Adipocyte (in vitro differentiated cells): ENCODE measurements around the gene BICRAL.
"Not testable (repeated sequence)": the region's sequence is repeated elsewhere in the genome, so short reads cannot be mapped to it uniquely, and the experiment has no call there.

Experiments
- DNase-seq: peaks from one replicate; pipeline ENCODE4 v3.0.0-alpha.2; 2015; ENCODE audit warnings: low read depth
- H3K27me3 ChIP-seq: replicated peaks from 2 replicates; pipeline ENCODE4 v1.7.0; 2013; ENCODE audit warnings: mild to moderate bottlenecking, low read length, moderate library complexity; ENCODE audit not compliant: control insufficient read depth, insufficient read depth
- H3K36me3 ChIP-seq: 2 replicates; pipeline ENCODE4 v1.7.0; 2013; ENCODE audit warnings: low read length, mild to moderate bottlenecking, moderate library complexity; ENCODE audit not compliant: control insufficient read depth, insufficient read depth, severe bottlenecking
- H3K4me1 ChIP-seq: 2 replicates; pipeline ENCODE4 v1.7.0; 2013; ENCODE audit warnings: mild to moderate bottlenecking, low read length, moderate library complexity; ENCODE audit not compliant: control insufficient read depth, insufficient read depth
- H3K4me3 ChIP-seq: 2 replicates; pipeline ENCODE4 v1.7.0; 2013; ENCODE audit warnings: mild to moderate bottlenecking, low read length, moderate library complexity
- H3K9ac ChIP-seq: 2 replicates; pipeline ENCODE4 v1.7.0; 2013; ENCODE audit warnings: mild to moderate bottlenecking, low read length, moderate library complexity
- H3K9me3 ChIP-seq: 2 replicates; pipeline ENCODE4 v1.7.0; 2013; ENCODE audit warnings: mild to moderate bottlenecking, low read length, moderate library complexity; ENCODE audit not compliant: control insufficient read depth

The BICRAL gene

DNA sequence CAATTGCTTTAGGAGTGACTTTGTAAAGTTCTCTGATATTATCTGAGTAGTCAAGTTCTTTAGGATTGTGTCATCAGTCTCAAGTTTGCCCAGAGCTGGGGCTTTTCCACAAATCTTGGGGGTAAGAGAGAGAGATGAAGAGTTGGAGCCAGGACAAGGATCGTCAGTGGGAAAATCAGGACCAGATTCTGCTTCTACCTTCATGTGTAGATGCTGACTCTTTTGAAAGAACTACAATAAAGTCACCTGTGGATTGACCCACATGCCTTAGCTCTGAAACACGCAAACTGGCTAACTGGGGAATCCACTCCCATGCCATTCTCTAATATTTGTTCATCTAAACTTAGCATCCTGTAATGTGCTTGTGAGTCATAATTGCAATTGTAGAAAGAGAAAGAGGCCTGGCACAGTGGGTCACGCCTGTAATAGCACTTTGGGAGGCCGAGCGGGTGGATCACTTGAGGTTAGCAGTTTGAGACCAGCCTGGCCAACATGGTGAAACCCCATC is 15.6 kb upstream of the BICRAL start:
- H3K9me3 ChIP-seq: no peaks in the 10 kb centered on the region
- no peaks in the 10 kb centered on the region for H3K36me3 ChIP-seq
- peak; percentile 70 for DNase-seq
- H3K4me3 ChIP-seq: no peak overlapping the region
- no peaks in the 10 kb centered on the region for H3K27me3 ChIP-seq
- H3K4me1 ChIP-seq: peaks cover 14% of the 10 kb centered on the region
- H3K9ac ChIP-seq: no peak overlapping the region

DNA sequence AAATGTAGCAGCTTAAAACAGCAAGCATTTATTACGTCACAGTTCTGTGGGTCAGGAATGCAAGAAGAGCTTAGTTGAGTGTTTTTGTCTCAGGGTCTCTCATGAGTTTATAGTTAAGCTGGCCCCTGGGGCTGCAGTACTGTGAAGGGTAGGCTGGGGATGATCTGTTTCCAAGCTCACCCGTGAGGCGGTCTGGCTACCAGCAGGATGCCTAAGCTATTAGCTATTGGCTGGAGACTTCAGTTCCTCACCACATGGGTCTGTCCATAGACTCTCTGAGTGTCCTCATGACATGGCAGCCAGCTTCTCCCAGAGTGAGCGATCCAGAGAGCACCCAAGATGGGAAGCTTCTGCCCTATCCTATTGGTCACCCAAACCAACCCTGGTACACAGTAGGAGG is 12.8 kb upstream of the BICRAL start:
- no peak overlapping the region for H3K4me3 ChIP-seq
- H3K27me3 ChIP-seq: no peaks in the 10 kb centered on the region
- DNase-seq: no peak
- H3K9me3 ChIP-seq: no peaks in the 10 kb centered on the region
- peaks cover 10% of the 10 kb centered on the region for H3K4me1 ChIP-seq
- no peaks in the 10 kb centered on the region for H3K36me3 ChIP-seq
- H3K9ac ChIP-seq: no peak overlapping the region

DNA sequence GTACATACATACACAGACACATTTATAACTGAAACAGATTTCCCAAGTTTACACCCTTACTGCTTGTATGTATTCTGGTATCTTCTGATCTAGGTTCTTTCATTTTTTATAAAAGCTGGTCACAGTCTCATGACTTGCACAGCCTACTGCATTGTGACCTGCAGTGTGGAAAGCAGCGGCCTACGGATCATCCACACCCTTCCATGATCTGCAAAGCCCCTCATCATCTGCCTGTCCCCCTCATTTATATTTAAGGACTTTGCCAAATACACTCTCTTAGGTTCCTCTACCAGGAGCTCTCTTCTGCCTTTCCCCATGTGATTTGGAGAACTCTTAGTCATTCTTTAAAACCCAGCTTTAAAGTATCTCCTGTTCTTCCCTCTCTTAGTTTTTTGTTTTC is 12.0 kb upstream of the BICRAL start:
- H3K4me3 ChIP-seq: no peak overlapping the region
- H3K4me1 ChIP-seq: peaks cover 8% of the 10 kb centered on the region

DNA sequence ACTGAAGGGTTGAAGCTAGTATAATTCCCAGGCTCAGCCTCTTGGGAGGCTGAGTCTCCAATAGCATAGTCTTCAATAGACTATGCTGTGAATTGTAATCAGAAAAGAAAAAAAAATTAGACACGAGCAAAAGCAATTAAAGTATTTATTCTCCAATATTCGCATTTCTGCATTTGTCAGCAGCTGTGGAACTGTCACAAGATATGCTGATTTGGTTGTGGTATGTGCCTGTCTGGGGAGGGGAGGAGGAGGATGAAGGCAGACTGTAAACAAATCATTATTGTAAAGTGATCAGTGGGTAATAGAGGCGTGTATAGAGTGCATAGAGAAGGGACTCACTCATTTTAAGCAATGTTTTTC is 10.1 kb upstream of the BICRAL start:
- H3K27me3 ChIP-seq: no peaks in the 10 kb centered on the region
- no peak for DNase-seq
- peaks cover 7% of the 10 kb centered on the region for H3K4me1 ChIP-seq
- no peak overlapping the region for H3K4me3 ChIP-seq
- H3K9ac ChIP-seq: no peak overlapping the region
- H3K36me3 ChIP-seq: no peaks in the 10 kb centered on the region
- no peaks in the 10 kb centered on the region for H3K9me3 ChIP-seq

More for the DNA sequence above, 12.0 kb upstream of the BICRAL start:
- no peak for DNase-seq
- H3K36me3 ChIP-seq: no peaks in the 10 kb centered on the region
- no peak overlapping the region for H3K9ac ChIP-seq
- no peaks in the 10 kb centered on the region for H3K9me3 ChIP-seq
- H3K27me3 ChIP-seq: no peaks in the 10 kb centered on the region

DNA sequence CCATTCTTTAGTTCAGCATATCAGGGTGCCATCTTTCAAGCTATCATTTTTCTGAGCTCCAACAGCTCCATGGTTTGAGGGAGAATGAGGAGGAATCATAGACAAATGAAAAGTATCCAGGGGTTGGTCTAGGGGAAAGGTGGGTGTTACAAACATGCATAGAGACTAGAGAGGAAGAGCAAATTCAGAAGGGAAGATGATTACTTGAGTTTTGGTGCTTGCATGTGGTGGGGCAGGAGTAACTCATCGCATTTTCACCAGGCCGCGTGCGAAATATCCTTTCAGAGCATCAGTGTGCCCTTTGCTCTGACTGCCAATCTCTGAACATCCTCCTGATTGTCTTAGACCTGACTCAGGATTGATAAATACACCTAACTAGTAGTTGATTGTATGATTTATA is 7.7 kb upstream of the BICRAL start:
- no peak for DNase-seq
- H3K9ac ChIP-seq: no peak overlapping the region
- no peaks in the 10 kb centered on the region for H3K36me3 ChIP-seq
- H3K27me3 ChIP-seq: no peaks in the 10 kb centered on the region
- no peaks in the 10 kb centered on the region for H3K9me3 ChIP-seq
- H3K4me3 ChIP-seq: no peak overlapping the region
- H3K4me1 ChIP-seq: no peaks in the 10 kb centered on the region

DNA sequence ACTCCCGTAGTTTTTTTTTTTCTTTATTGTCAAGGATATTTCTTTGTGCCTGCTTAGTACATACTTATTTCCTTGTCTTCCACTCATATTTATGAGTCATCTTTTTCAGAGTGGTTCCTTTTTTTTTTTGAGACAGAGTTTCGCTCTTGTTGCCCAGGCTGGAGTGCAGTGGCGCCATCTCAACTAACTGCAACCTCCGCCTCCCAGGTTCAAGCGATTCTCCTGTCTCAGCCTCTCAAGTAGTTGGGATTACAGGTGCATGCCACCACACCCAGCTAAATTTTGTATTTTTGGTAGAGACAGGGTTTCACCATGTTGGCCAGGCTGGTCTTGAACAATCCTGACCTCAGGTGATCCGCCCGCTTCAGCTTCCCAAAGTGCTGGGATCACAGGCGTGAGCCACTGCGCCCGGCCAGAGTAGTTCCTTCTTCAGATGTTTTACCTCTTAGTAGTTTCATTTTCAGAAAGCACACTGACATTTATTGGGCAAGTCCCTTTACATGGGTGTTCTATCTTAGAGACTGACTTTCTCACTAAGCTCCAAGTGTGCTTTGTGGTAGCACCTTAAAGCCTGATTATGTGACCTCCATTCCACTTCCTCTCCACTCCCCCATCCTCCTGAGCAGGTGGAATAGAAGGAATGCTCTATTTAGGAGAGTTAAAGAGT is 6.9 kb upstream of the BICRAL start:
- H3K4me1 ChIP-seq, H3K9ac ChIP-seq, DNase-seq, H3K9me3 ChIP-seq, H3K4me3 ChIP-seq, H3K36me3 ChIP-seq, H3K27me3 ChIP-seq: not testable (repeated sequence)

DNA sequence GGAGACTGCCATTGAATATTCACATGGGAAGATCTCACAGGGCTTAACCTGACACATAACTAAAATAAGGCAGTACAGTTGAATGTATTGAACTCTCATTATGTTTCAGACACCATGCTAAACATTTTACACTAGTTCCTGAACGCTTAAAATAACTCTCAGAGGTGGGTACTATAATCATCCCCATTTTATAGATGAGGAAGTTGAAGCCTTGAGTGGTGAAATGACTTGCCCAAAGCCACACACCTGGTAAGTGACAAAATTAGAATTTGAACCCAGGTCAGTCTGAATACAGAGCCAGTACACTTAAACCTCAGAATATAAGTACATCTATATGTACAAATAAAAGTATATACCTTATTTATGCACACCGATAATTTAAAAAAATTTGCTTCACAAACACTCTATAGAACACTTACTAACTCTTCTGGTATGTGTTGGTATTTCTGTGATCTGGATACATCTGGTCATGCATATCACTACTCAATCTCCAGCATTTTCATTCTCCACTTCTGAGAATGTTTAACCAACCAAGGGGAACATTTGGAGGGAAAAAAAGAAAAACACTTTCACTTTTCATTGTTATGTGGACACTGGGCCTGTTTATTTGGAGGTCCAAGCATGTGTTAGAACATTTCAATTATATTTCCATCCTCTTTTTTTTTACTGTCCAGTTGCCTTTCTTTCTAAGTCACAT is 4.6 kb upstream of the BICRAL start:
- peak; percentile 67 for DNase-seq
- H3K4me3 ChIP-seq: no peak overlapping the region

DNA sequence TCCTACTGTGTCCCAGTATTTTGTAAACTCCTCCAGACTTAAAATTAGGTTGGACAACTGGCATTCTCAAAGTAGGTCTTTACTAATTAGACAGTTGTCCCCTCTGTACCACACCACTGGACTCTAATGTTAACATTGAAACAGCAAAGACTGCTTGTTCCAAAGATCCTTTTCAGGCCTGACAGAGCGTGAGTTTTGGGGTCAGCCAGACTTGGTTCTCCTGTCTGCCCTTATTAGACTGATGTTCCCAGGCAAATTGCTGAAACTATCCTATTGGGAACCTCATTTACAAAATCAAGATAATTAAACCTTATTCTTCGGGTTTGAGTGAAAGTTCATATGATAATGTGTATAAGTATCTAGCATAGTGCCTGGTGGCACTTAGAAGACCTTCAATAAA is 3.7 kb upstream of the BICRAL start:
- no peaks in the 10 kb centered on the region for H3K9me3 ChIP-seq
- no peak overlapping the region for H3K4me3 ChIP-seq

More for the DNA sequence above, 4.6 kb upstream of the BICRAL start:
- H3K9me3 ChIP-seq: no peaks in the 10 kb centered on the region
- no peaks in the 10 kb centered on the region for H3K27me3 ChIP-seq
- H3K4me1 ChIP-seq: peaks cover 8% of the 10 kb centered on the region
- H3K9ac ChIP-seq: no peak overlapping the region
- H3K36me3 ChIP-seq: no peaks in the 10 kb centered on the region

DNA sequence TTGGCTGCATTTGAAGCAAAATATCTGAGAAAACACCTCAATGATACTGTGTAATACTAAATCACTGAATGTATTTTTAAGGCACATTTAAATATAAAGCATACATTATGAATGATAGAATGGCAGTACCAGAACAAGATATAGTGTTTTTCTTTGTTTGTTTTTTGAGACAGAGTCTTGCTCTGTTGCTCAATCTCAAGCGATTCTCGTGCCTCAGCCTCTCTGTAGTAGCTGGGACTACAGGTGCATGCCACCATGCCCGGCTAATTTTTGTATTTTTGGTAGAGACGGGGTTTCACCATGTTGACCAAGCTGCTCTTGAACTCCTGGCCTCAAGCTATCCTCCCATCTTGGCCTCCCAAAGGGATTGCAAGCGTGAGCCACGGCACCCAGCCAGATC is 2.3 kb upstream of the BICRAL start:
- H3K4me1 ChIP-seq: peaks cover 8% of the 10 kb centered on the region
- H3K9ac ChIP-seq: no peak overlapping the region
- DNase-seq: no peak
- H3K36me3 ChIP-seq: no peaks in the 10 kb centered on the region
- H3K9me3 ChIP-seq: no peaks in the 10 kb centered on the region
- no peak overlapping the region for H3K4me3 ChIP-seq
- no peaks in the 10 kb centered on the region for H3K27me3 ChIP-seq

More for the DNA sequence above, 3.7 kb upstream of the BICRAL start:
- no peak for DNase-seq
- Histone ChIP-seq H3K27me3 (no peaks in the 10 kb centered on the region), H3K36me3 (no peaks in the 10 kb centered on the region), H3K4me1 (peaks cover 8% of the 10 kb centered on the region), H3K9ac (no peak overlapping the region)

DNA sequence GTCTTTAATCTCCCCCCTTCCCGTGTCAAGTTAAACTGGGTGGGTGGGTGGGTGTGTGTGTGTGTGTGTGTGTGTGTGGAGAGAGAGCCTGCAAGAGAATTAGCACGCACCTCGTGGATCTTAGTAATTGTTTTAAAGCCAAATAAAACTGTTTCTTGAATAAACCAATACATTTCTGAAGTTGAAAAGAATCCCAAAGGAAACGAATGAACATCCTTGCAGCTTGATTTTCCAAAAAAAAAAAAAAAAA is 381 bp upstream of the BICRAL start:
- H3K4me1 ChIP-seq: peaks cover 26% of the 10 kb centered on the region
- no peaks in the 10 kb centered on the region for H3K9me3 ChIP-seq
- peak overlapping the region; percentile 88 for H3K9ac ChIP-seq
- H3K4me3 ChIP-seq: peak overlapping the region; percentile 81
- DNase-seq: peak; percentile 40
- H3K27me3 ChIP-seq: no peaks in the 10 kb centered on the region
- no peaks in the 10 kb centered on the region for H3K36me3 ChIP-seq

DNA sequence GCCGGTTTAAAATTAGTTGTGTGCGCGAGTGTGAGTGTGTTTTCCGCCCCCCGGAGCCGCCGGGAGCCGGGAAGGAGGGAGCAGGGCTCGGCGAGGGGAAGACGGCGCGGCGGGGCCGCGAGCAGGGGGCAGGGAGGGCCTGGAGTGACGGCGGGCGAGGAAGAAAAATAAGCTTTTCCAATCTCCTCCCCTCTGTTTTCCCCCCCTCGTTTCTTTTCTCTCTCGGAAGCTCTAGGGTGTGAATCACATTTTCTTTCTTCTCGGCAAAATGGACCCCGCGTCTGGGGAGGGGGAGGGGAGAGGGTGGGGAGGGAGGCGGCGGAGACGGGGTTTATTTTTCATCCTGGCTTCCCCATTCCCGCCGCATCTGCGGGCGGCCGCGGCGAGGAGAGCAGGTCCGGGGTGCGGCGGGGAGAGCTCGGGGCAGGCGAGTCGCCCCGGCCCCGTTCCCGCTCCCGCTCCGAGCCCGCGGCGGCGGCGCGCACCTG is 881 bp downstream of the BICRAL start:
- Histone ChIP-seq H3K4me3 (peak overlapping the region; percentile 99), H3K36me3 (no peaks in the 10 kb centered on the region), H3K9me3 (no peaks in the 10 kb centered on the region), H3K9ac (peak overlapping the region; percentile 99), H3K27me3 (no peaks in the 10 kb centered on the region), H3K4me1 (peaks cover 27% of the 10 kb centered on the region)
- peak; percentile 83 for DNase-seq
